Progenitor cell of endocrine pancreas (in vitro differentiated cells): ENCODE measurements around the gene PCSK5. TPM values are rescaled to one million over a fixed set of nuclear protein-coding genes. Genes with fewer than 3 reads are reported as not detected.

ENCODE experiments used
- DNase-seq: peaks from one replicate; pipeline ENCODE4 v3.0.0; 2021; ENCODE audit warnings: low spot score; ENCODE audit not compliant: unreplicated experiment
- H3K27ac Mint-ChIP-seq: 2 replicates; pipeline ENCODE4 v1.8.0; 2021; ENCODE audit warnings: mild to moderate bottlenecking, moderate library complexity, mixed read lengths
- H3K27me3 Mint-ChIP-seq: 2 replicates; pipeline ENCODE4 v1.8.0; 2021; ENCODE audit warnings: mixed read lengths
- H3K36me3 Mint-ChIP-seq: 2 replicates; pipeline ENCODE4 v1.8.0; 2022; ENCODE audit warnings: mixed read lengths; ENCODE audit not compliant: insufficient read depth
- H3K4me1 Mint-ChIP-seq: 2 replicates; pipeline ENCODE4 v1.8.0; 2021; ENCODE audit warnings: low read depth, mixed read lengths
- H3K4me3 Mint-ChIP-seq: 2 replicates; pipeline ENCODE4 v1.8.0; 2021; ENCODE audit warnings: low read depth, mild to moderate bottlenecking, moderate library complexity, mixed read lengths
- H3K9me3 Mint-ChIP-seq: 2 replicates; pipeline ENCODE4 v1.8.0; 2021; ENCODE audit warnings: low read depth, mixed read lengths
- total RNA-seq: library from RNA; stranded (reverse); gene quantifications from 2 replicates; pipeline ENCODE4 v1.2.1, GENCODE V29; 2021
- TF ChIP-seq, protein P1 (sequence below): fragments of 200-600 bp; sonication (generic); IDR thresholded peaks from one replicate; pipeline ENCODE4 v1.5.0; 2021; ENCODE audit warnings: antibody characterized with exemption, mild to moderate bottlenecking; ENCODE audit not compliant: unreplicated experiment

PCSK5 gene
- total RNA-seq, 1 donor from 2014 or later = 7.3 TPM

DNA sequence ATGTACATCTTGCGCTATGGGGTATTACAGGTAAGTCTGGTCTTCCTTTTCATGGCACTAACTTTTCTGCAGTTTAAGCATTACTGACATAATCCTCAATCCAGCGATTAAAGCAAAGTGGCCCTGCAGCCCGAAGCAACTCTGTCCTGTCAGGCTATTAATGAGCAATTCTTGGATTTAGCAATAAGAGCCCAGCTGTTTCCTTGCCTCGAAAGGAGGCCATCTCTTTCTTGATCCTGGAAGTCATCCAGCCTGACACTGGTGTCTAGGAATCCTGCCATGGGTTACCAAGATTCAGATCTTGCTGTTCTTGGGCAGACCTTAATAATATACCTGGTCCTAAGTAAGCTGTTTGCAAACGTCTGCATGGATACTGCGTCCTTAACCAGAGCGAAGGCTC is 401.8 kb downstream of the PCSK5 start:
- no peaks in the 10 kb centered on the region for H3K9me3 Mint-ChIP-seq
- no peak overlapping the region for H3K4me3 Mint-ChIP-seq
- H3K36me3 Mint-ChIP-seq = no peaks in the 10 kb centered on the region
- peaks cover 8% of the 10 kb centered on the region for H3K27me3 Mint-ChIP-seq
- TF ChIP-seq, protein P1, sequence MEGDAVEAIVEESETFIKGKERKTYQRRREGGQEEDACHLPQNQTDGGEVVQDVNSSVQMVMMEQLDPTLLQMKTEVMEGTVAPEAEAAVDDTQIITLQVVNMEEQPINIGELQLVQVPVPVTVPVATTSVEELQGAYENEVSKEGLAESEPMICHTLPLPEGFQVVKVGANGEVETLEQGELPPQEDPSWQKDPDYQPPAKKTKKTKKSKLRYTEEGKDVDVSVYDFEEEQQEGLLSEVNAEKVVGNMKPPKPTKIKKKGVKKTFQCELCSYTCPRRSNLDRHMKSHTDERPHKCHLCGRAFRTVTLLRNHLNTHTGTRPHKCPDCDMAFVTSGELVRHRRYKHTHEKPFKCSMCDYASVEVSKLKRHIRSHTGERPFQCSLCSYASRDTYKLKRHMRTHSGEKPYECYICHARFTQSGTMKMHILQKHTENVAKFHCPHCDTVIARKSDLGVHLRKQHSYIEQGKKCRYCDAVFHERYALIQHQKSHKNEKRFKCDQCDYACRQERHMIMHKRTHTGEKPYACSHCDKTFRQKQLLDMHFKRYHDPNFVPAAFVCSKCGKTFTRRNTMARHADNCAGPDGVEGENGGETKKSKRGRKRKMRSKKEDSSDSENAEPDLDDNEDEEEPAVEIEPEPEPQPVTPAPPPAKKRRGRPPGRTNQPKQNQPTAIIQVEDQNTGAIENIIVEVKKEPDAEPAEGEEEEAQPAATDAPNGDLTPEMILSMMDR = no peak
- H3K4me1 Mint-ChIP-seq = no peaks in the 10 kb centered on the region
- DNase-seq = no peak
- no peak overlapping the region for H3K27ac Mint-ChIP-seq

DNA sequence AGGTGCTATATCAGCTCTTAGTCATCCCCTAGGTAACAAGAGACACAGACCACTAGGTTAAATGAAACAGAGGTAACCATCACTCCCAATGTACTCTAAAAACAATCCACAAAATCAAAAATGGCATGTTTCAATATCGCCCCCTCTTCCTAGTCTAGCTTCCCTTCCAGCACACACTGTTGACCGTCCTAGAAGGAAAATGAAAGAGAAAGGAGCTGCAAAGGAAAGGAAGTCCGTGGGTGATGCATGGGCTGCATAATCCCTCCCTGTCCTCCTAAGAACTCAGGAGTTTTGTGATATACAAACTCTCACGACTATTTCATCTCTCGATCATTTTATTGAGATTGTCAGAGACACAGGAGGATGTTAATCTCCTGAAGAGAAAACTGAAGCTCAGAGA is 402.2 kb downstream of the PCSK5 start:
- H3K36me3 Mint-ChIP-seq = no peaks in the 10 kb centered on the region

DNA sequence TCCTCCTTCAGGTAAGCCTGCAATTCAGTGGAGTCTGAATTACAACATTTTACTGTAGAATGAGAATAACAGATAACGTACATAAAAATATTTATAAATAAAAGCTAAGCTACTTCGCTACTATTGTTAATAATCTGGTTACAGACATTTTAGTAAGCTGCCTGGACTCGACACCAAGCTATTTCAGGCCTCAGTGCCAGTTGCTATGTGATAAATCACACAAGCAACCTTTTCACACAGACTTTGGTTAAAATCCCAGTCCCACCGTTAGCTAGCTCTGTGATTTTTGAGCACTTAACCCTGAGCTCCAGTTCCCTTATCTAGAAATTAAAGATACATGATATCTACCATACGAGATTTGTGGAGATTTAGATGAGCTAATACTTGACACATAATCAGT is 403.8 kb downstream of the PCSK5 start:
- H3K9me3 Mint-ChIP-seq = no peaks in the 10 kb centered on the region
- TF ChIP-seq, protein P1 = no peak
- peaks cover 15% of the 10 kb centered on the region for H3K27me3 Mint-ChIP-seq
- H3K36me3 Mint-ChIP-seq = no peaks in the 10 kb centered on the region
- H3K4me1 Mint-ChIP-seq = peaks cover 1% of the 10 kb centered on the region
- no peak overlapping the region for H3K4me3 Mint-ChIP-seq
- no peak for DNase-seq
- H3K27ac Mint-ChIP-seq = no peak overlapping the region

More for the DNA sequence above, 402.2 kb downstream of the PCSK5 start:
- DNase-seq = no peak
- Mint-ChIP-seq H3K27me3 (peaks cover 12% of the 10 kb centered on the region), H3K9me3 (no peaks in the 10 kb centered on the region), H3K27ac (peak overlapping the region; percentile 73), H3K4me3 (no peak overlapping the region), H3K4me1 (no peaks in the 10 kb centered on the region)
- TF ChIP-seq, protein P1 = no peak

DNA sequence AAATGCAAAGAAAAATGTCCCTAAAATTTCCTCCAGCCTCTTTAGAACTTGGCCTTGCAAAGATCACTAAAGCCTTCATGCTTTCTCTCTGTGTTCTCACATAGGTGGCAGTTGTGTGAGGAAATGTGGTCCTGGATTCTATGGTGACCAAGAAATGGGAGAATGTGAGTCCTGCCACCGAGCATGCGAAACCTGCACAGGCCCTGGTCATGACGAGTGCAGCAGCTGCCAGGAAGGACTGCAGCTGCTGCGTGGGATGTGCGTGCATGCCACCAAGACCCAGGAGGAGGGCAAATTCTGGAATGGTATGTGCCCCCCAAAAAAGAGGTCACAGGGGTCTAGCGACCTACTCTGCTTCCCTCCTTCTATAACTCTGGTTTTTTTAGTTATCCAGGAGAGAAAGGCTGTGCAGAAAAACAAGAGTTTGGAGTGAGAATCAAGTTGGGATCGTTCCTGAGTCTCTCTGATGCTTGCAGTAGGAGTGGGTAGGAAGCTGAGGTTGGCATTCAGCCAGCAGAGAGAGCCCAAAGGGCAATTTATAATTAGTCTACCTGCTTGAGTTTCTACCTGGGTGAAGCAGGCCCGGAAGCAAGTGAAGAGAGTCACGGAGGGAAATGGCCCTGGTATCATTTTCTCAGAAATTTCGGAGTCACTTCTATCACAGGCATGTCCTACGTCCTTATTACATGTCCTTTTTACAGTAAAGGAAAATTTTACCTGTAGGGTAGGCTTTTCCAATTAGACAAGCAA is 406.3 kb downstream of the PCSK5 start:
- no peaks in the 10 kb centered on the region for H3K36me3 Mint-ChIP-seq

DNA sequence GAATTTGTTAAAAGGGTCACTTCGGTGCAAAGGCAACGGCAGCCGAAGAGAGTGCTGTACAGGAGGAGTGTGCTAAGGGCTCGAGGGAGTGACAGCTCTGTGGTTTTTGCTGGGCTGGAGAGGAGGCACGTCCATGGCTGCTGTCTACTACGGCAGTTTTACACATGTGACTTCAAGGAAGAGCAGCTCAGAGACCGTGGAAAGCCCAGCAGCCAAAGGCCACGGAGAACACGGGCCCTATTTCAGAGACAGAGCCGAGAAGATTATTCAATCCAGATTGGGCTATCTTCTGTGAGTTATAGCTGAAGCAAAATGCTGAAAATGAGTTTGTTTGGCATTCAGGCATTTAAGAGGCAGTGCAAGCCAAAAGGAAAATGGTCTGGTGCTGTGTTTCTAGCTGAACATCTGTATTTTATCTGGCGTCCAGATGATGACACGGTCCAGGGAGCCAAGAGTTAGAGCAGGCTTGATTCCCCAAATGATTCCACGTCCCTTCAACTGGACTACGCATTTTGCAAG is 407.3 kb downstream of the PCSK5 start:
- Mint-ChIP-seq H3K27me3 (peaks cover 15% of the 10 kb centered on the region), H3K27ac (peak overlapping the region; percentile 33)

More for the DNA sequence above, 406.3 kb downstream of the PCSK5 start:
- Mint-ChIP-seq H3K4me1 (peaks cover 1% of the 10 kb centered on the region), H3K9me3 (no peaks in the 10 kb centered on the region), H3K27me3 (peaks cover 15% of the 10 kb centered on the region), H3K27ac (no peak overlapping the region), H3K4me3 (no peak overlapping the region)
- TF ChIP-seq, protein P1 = no peak
- no peak for DNase-seq

More for the DNA sequence above, 407.3 kb downstream of the PCSK5 start:
- DNase-seq = no peak
- TF ChIP-seq, protein P1 = no peak
- Mint-ChIP-seq H3K4me3 (no peak overlapping the region), H3K36me3 (no peaks in the 10 kb centered on the region), H3K9me3 (no peaks in the 10 kb centered on the region), H3K4me1 (peaks cover 3% of the 10 kb centered on the region)
